DND-41 (cell line): ENCODE measurements around the gene NME3.

Experiments used
- EZH2 ChIP-seq: IDR thresholded peaks from 3 replicates; pipeline ENCODE4 v1.6.1; 2012; ENCODE audit warnings: borderline replicate concordance, low read depth, mild to moderate bottlenecking, moderate library complexity, low read length, inconsistent platforms; ENCODE audit not compliant: severe bottlenecking
- TF ChIP-seq, protein P1 (sequence below): IDR thresholded peaks from 2 replicates; pipeline ENCODE4 v1.5.1; 2012; ENCODE audit warnings: borderline replicate concordance, low read length, moderate library complexity, mild to moderate bottlenecking; ENCODE audit not compliant: poor library complexity, severe bottlenecking; ENCODE audit errors: extremely low read depth

DNA sequence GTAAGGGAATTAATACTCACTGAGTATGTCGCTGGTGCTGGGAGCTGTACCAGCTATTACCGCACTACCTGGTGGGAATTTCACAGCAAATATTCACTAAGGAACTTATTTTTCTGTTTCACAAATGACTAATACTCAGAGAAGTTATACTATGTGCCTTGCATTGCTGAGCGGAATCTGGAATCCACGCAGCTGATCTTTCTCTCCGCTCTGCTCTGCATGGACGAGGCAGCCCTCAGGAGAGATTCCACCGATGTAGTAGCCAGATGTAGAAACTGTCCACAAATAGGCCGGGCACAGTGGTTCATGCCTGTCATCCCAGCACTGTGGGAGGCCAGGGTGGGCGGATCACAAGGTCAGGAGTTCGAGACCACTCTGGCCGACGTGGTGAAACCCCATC, 17.1 kb downstream of the NME3 start:
- TF ChIP-seq, protein P1, sequence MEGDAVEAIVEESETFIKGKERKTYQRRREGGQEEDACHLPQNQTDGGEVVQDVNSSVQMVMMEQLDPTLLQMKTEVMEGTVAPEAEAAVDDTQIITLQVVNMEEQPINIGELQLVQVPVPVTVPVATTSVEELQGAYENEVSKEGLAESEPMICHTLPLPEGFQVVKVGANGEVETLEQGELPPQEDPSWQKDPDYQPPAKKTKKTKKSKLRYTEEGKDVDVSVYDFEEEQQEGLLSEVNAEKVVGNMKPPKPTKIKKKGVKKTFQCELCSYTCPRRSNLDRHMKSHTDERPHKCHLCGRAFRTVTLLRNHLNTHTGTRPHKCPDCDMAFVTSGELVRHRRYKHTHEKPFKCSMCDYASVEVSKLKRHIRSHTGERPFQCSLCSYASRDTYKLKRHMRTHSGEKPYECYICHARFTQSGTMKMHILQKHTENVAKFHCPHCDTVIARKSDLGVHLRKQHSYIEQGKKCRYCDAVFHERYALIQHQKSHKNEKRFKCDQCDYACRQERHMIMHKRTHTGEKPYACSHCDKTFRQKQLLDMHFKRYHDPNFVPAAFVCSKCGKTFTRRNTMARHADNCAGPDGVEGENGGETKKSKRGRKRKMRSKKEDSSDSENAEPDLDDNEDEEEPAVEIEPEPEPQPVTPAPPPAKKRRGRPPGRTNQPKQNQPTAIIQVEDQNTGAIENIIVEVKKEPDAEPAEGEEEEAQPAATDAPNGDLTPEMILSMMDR = no peak
- no peak for TF ChIP-seq EZH2
